ENCODE data around the gene MDC1.

DNA sequence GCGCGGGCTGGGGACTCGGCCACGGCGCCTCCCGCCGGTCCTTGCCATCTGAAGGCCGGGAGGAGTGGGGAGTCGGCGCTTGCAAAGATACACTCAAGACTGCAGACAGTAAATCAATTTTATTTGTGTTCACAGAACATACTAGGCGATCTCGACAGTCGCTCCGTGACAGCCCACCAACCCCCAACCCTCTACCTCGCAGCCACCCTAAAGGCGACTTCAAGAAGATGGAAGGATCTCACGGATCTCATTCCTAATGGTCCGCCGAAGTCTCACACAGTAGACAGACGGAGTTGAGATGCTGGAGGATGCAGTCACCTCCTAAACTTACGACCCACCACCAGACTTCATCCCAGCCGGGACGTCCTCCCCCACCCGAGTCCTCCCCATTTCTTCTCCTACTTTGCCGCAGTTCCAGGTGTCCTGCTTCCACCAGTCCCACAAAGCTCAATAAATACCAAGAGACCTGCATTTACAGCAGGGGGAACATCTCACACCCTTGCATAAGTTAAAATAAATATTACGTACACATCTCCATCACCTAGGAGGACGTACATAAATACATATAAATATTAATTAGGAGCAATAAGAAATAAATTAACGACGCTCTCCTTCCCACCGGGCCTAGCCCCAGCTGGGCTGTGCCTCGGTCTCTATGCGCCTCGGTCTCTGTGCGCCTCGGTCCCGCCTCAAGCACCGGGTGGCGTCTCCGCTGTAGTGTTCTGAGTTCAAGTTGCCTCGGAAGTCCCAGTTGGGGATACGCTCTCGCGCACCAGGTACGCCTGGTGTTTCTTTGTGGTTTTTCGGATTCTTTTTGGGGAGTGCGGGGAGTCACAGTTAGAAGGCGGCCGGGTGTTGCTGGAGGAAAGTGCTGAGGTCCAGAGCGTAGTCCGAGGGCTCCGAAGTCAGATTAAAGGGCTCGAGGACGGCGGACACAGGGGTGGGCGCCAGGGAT lies 26.3 kb upstream of the MDC1 start:
- TF ChIP-seq, protein P1, sequence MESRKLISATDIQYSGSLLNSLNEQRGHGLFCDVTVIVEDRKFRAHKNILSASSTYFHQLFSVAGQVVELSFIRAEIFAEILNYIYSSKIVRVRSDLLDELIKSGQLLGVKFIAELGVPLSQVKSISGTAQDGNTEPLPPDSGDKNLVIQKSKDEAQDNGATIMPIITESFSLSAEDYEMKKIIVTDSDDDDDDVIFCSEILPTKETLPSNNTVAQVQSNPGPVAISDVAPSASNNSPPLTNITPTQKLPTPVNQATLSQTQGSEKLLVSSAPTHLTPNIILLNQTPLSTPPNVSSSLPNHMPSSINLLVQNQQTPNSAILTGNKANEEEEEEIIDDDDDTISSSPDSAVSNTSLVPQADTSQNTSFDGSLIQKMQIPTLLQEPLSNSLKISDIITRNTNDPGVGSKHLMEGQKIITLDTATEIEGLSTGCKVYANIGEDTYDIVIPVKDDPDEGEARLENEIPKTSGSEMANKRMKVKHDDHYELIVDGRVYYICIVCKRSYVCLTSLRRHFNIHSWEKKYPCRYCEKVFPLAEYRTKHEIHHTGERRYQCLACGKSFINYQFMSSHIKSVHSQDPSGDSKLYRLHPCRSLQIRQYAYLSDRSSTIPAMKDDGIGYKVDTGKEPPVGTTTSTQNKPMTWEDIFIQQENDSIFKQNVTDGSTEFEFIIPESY (IDR thresholded peaks at IDR 0.05; ENCODE audit: borderline replicate concordance, low read depth) = no peak
- TF ChIP-seq YY1 (IDR thresholded peaks at IDR 0.05; ENCODE audit: low read depth) = no peak
- no peak for TF ChIP-seq FOXJ3 (CRISPR knock-in tag; IDR thresholded peaks at IDR 0.05)
- TF ChIP-seq, protein P2, sequence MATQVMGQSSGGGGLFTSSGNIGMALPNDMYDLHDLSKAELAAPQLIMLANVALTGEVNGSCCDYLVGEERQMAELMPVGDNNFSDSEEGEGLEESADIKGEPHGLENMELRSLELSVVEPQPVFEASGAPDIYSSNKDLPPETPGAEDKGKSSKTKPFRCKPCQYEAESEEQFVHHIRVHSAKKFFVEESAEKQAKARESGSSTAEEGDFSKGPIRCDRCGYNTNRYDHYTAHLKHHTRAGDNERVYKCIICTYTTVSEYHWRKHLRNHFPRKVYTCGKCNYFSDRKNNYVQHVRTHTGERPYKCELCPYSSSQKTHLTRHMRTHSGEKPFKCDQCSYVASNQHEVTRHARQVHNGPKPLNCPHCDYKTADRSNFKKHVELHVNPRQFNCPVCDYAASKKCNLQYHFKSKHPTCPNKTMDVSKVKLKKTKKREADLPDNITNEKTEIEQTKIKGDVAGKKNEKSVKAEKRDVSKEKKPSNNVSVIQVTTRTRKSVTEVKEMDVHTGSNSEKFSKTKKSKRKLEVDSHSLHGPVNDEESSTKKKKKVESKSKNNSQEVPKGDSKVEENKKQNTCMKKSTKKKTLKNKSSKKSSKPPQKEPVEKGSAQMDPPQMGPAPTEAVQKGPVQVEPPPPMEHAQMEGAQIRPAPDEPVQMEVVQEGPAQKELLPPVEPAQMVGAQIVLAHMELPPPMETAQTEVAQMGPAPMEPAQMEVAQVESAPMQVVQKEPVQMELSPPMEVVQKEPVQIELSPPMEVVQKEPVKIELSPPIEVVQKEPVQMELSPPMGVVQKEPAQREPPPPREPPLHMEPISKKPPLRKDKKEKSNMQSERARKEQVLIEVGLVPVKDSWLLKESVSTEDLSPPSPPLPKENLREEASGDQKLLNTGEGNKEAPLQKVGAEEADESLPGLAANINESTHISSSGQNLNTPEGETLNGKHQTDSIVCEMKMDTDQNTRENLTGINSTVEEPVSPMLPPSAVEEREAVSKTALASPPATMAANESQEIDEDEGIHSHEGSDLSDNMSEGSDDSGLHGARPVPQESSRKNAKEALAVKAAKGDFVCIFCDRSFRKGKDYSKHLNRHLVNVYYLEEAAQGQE (IDR thresholded peaks at IDR 0.05; ENCODE audit: low read depth, low read length) = no peak
- TF ChIP-seq, protein P3, sequence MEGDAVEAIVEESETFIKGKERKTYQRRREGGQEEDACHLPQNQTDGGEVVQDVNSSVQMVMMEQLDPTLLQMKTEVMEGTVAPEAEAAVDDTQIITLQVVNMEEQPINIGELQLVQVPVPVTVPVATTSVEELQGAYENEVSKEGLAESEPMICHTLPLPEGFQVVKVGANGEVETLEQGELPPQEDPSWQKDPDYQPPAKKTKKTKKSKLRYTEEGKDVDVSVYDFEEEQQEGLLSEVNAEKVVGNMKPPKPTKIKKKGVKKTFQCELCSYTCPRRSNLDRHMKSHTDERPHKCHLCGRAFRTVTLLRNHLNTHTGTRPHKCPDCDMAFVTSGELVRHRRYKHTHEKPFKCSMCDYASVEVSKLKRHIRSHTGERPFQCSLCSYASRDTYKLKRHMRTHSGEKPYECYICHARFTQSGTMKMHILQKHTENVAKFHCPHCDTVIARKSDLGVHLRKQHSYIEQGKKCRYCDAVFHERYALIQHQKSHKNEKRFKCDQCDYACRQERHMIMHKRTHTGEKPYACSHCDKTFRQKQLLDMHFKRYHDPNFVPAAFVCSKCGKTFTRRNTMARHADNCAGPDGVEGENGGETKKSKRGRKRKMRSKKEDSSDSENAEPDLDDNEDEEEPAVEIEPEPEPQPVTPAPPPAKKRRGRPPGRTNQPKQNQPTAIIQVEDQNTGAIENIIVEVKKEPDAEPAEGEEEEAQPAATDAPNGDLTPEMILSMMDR (IDR thresholded peaks at IDR 0.05) = no peak
- no peak for TF ChIP-seq RAD21 (IDR thresholded peaks at IDR 0.05; ENCODE audit: low read length)
- TF ChIP-seq SMC3 (IDR thresholded peaks at IDR 0.05; ENCODE audit: low read depth, low read length) = no peak
- TF ChIP-seq, protein P4, sequence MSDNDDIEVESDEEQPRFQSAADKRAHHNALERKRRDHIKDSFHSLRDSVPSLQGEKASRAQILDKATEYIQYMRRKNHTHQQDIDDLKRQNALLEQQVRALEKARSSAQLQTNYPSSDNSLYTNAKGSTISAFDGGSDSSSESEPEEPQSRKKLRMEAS (IDR thresholded peaks at IDR 0.05; ENCODE audit: low read depth) = no peak
- TF ChIP-seq, protein P5, sequence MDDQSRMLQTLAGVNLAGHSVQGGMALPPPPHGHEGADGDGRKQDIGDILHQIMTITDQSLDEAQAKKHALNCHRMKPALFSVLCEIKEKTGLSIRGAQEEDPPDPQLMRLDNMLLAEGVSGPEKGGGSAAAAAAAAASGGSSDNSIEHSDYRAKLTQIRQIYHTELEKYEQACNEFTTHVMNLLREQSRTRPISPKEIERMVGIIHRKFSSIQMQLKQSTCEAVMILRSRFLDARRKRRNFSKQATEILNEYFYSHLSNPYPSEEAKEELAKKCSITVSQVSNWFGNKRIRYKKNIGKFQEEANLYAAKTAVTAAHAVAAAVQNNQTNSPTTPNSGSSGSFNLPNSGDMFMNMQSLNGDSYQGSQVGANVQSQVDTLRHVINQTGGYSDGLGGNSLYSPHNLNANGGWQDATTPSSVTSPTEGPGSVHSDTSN (IDR thresholded peaks at IDR 0.05) = no peak
- no peak for TF ChIP-seq TCF12 (IDR thresholded peaks at IDR 0.05)
- no peak for TF ChIP-seq JUND (IDR thresholded peaks at IDR 0.05)
- no peak for TF ChIP-seq FOXM1 (IDR thresholded peaks at IDR 0.05; ENCODE audit: low read depth)
- no peak for TF ChIP-seq GATA2 (CRISPR knock-in tag; IDR thresholded peaks at IDR 0.05)
- no peak for TF ChIP-seq TAF1 (IDR thresholded peaks at IDR 0.05; ENCODE audit: borderline replicate concordance, low read depth, low read length)

All from SK-N-SH (cell line).